Sigmoid colon (tissue), 4 donors: ENCODE results near the gene CSNK1E.

ENCODE experiments used
- EP300 ChIP-seq, 4 donors: sonication (generic); formaldehyde crosslinking; IDR thresholded peaks; one replicate each; pipeline ENCODE4 v1.6.1; 2017; ENCODE audit warnings: antibody characterized with exemption in 4 of 4
- POLR2A ChIP-seq, 2 donors: fragments of 450-650 bp; IDR thresholded peaks; one replicate each; pipeline ENCODE4 v1.6.1; 2016; ENCODE audit warnings: antibody characterized with exemption in 2 of 2, mild to moderate bottlenecking in 2 of 2, moderate library complexity in 2 of 2
- POLR2AphosphoS5 ChIP-seq, 4 donors: sonication (generic); formaldehyde crosslinking; IDR thresholded peaks; one replicate each; pipeline ENCODE4 v1.6.1; 2017; ENCODE audit warnings: antibody characterized with exemption in 4 of 4
- TF ChIP-seq, protein P1 (sequence below), 4 experiments: fragments of 450-650 bp in 3 of 4; fragments of 200-600 bp in 1 of 4; IDR thresholded peaks; one replicate each; pipeline ENCODE4 v1.5.1; 2016 to 2019; ENCODE audit warnings: antibody characterized with exemption in 4 of 4, mild to moderate bottlenecking in 3 of 4, moderate library complexity in 2 of 4

DNA sequence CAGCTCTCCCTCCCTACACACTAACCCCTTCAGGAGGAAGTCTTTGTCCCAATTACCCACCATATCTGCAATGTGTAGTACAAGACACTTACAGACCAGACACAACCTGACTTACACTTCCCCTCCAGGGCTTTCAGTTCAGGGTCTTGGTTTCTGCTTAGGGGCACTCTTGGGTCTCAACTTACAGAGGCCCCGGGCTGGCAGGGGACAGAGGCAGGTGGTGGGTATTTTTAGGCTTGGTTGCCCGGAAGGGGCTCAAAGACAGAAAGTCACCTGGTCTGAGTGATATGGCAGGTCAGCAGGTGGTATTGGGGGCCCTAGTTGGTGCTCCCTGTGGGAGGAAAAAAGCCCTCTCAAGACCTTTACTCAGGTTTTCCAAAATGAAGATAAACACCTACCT lies 41.1 kb downstream of the CSNK1E start:
- TF ChIP-seq, protein P1, sequence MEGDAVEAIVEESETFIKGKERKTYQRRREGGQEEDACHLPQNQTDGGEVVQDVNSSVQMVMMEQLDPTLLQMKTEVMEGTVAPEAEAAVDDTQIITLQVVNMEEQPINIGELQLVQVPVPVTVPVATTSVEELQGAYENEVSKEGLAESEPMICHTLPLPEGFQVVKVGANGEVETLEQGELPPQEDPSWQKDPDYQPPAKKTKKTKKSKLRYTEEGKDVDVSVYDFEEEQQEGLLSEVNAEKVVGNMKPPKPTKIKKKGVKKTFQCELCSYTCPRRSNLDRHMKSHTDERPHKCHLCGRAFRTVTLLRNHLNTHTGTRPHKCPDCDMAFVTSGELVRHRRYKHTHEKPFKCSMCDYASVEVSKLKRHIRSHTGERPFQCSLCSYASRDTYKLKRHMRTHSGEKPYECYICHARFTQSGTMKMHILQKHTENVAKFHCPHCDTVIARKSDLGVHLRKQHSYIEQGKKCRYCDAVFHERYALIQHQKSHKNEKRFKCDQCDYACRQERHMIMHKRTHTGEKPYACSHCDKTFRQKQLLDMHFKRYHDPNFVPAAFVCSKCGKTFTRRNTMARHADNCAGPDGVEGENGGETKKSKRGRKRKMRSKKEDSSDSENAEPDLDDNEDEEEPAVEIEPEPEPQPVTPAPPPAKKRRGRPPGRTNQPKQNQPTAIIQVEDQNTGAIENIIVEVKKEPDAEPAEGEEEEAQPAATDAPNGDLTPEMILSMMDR (IDR thresholded peaks at IDR 0.05) = no peak
- TF ChIP-seq POLR2AphosphoS5 (IDR thresholded peaks at IDR 0.05) (no peak), EP300 (IDR thresholded peaks at IDR 0.05) (no peak), POLR2A (IDR thresholded peaks at IDR 0.05) (no peak)
